Measurements from ENCODE around the gene PARL.

- TF ChIP-seq CTCF (IDR thresholded peaks at IDR 0.05) (no peak), EZH2 (IDR thresholded peaks at IDR 0.05; ENCODE audit: borderline replicate concordance, insufficient read depth, low read depth, low read length, poor library complexity, severe bottlenecking) (no peak)
Observed at GRCh38 chr3:183927059-183927458, 42.4 kb upstream of the PARL start.
